NK-92 treated with Interleukin-12 subunit alpha and Interleukin-12 subunit beta, amount 100 ng/mL, for 24 hours (cell line): ENCODE data around the gene HBG2.
"Not testable (repeated sequence)": the region's sequence is repeated elsewhere in the genome, so short reads cannot be mapped to it uniquely, and the experiment has no call there.

Source experiments
- DNase-seq: peaks from one replicate; lab custom pipeline; 2025; lab: John Stamatoyannopoulos, UW

The HBG2 gene

DNA sequence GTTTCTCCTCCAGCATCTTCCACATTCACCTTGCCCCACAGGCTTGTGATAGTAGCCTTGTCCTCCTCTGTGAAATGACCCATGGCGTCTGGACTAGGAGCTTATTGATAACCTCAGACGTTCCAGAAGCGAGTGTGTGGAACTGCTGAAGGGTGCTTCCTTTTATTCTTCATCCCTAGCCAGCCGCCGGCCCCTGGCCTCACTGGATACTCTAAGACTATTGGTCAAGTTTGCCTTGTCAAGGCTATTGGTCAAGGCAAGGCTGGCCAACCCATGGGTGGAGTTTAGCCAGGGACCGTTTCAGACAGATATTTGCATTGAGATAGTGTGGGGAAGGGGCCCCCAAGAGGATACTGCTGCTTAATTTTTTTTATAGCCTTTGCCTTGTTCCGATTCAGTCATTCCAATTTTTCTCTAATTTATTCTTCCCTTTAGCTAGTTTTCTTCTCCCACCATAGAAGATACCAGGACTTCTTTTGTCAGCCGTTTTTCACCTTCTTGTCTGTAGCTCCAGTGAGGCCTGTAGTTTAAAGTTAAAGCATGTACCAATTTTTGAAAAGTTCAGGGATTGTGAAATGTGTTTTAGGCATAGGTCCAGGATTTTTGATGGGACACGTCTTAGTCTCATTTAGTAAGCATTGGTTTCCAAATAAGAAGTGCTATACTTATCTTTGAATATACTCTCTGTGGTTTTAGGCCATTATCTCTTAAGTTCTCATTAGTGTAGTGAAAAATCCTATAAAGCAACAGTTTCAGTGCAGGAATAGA lies at the start of gene HBG2:
Gene HBG2, minus strand, starts transcription at position 136 of the 768 bp plus-strand sequence. Its CDS starts 53 bp downstream, at position 83.
- DNase-seq, result not testable (repeated sequence)

DNA sequence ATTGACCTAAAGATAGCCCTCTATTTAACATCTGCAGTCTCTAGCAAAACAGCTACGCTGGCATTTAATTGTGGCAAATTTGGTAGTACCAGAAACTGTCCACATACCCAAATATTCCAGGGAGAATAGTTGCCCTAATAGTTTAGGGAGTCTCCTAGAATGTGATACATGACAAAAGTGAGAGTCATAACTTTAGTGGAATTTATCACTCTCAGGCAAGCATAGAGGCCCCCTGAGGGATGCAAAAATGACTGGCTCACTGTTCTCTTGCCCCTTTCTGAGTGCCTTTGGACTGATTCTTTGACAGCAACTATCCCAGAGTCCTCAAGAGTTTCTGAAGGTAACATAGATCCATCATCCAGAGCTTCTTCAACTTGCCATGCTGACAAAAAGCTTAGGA lies 49.5 kb upstream of the HBG2 start:
- DNase-seq, result no peak

DNA sequence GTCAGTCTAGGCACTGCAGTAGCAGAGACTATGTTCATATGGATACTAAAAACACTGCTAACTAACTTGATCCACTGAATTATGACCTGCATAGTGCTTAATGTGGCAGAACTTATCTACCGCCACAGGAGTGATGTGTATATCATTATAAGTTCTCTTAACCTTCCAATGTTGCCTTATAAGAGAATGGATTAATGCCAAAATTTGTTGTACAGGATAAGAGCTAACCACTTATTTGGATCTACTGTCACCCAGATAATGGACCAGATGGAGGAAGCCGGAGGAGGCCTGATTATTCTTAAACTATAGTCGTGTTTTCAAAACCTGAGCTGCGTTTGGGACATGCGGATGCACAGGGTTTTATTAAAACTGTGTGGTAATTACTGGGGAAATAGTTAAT lies 49.0 kb upstream of the HBG2 start:
- no peak for DNase-seq

DNA sequence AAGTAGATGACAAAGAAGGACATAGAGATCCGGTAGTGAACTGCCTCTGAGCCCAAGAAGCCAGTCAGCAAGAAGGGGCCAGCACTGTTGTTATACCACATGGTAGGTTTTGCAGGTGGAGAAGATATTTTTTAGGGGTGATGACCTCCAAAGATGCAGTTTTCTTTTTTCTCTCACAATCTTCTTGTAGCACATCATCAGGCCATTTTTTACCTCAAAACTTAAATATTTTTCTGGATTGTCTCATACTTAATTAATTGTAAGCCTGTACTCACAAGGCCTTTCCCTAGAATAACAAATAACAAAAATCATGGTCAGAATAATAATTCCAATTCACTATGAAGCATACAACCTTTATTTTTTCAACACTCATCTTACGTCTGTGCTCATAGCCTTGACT lies 47.3 kb upstream of the HBG2 start, which contains the start of gene OR51B4:
Gene OR51B4, minus strand, starts transcription at position 101 of the 400 bp plus-strand sequence. Its CDS starts 0 bp downstream, at position 101.
- no peak for DNase-seq

DNA sequence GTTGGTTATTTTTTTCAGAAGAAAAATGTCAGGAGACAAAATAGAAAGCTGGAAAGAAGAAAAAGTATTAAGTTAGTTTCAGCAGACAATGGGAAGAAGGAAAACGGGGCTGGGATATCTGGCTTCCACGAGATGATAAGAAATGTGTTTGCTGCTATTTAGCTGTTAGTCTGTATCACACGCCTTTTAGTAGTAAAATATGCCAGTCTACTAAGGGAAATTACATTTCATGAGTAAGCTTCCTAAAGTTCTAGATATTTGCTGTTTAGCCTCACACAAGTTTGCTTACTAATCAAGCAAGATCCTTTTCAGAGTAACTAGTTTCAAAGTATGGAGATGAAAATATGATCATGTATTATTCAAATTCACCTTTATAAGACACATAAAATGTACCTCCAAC lies 45.7 kb upstream of the HBG2 start:
- no peak for DNase-seq

DNA sequence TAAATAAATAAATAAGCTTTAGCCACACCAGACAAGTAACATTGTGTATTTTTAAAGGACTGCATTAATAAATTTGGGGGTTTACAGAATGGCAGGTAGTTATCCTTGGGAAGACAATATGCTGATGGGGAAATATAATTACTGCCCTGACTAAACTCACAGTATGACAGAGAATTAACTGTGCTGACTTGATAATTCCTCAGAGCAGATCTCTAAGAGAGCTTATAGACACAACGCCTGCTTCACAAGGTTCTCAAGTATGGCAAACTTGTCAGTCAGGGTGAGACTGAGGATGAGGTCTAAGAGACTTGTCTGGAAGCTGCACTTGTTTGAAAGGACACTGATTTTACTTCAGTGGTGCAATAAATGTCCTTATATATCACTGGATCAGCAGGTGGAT lies 43.9 kb upstream of the HBG2 start:
- no peak for DNase-seq

DNA sequence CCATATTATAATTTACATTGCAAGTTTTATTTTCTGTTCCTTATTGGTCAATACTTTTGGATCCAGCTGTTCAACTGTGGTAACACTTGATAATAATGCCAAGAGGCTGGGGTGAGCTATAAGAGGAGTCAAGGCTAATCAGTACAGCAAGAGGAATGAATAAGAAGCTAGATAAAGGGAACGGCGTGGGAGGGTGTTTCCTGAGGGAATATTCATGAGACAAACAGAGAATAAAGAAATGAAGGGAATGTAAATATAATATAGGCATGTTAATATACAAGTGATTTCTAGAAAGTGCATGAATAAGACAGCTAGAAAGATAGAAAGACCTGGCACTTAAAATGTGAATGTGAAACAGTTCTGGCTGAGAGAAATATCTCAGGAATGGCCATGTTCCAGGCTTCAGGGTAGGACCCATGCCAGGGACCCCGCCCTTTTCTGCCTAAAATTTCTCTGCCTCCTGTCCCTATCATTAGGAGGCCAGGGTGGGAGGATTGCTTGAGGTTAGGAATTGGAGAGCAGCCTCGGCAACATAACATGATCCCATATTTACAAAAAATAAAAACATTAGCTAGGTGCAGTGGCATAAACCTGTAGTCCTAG lies 43.2 kb upstream of the HBG2 start:
- no peak for DNase-seq

DNA sequence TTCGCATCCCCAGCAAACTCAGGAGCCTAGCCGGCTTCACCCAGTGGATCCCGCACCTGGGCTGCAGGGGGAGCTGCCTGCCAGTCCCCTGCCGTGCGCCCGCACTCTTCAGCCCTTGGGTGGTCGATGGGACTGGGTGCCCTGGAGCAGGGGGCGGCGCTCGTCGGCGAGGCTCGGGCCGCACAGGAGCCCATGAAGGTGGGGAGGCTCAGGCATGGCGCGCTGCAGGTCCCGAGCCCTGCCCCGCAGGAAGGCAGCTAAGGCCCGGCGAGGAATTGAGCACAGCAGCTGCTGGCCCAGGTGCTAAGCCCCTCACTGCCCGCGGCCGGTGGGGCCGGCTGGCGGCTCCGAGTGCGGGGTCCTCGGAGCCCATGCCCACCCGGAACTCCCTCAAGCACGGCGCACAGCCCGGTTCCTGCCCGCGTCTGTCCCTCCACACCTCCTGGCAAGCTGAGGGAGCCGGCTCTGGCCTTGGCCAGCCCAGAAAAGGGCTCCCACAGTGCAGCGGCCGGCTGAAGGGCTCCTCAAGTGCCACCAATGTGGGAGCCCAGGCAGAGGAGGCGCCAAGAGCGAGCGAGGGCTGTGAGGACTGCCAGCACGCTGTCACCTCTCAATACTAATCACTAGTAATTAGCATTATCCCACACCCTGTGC lies 39.9 kb upstream of the HBG2 start:
- not testable (repeated sequence) for DNase-seq

DNA sequence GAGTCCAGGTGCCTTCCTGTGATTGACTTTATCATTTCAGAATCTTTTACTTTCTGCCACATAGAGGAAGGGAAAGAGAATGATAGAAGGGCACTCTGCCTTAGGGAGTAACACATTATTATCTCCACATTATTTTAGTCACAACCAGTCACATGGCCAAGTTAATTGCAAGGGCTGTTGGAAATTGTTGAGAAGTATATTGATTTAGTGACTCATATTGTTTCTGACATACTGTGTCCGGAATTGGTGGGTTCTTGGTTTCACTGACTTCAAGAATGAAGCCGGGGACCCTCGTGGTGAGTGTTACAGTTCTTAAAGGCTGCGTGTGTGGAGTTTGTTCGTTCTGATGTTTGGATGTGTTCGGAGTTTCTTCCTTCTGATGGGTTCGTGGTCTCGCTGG lies 38.4 kb upstream of the HBG2 start:
- no peak for DNase-seq

DNA sequence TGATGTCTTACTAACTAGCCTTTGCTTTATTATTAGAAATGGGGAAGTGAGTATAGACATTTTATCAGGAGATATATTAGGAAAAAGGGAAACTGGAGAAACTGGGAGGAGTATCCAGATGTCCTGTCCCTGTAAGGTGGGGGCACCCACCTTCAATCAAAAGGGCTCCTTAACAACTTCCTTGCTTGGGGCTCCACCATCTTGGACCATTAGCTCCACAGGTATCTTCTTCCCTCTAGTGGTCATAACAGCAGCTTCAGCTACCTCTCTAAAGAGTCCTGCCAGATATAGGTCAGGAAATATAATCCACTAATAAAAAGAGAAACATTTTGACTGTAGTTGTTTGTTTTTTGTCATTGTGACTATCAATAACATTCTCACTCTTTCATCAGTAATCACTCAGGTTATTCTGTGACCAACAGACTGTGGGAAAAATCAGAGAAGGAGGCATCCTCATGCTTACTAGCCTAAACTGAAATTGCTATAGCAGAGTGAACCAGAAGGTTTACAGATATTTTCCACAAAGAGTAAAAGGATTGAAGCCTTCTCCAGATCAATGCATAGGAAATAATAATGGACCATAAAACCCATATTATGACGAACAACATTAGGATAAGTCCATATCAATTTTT lies 36.7 kb upstream of the HBG2 start:
- DNase-seq, result no peak

DNA sequence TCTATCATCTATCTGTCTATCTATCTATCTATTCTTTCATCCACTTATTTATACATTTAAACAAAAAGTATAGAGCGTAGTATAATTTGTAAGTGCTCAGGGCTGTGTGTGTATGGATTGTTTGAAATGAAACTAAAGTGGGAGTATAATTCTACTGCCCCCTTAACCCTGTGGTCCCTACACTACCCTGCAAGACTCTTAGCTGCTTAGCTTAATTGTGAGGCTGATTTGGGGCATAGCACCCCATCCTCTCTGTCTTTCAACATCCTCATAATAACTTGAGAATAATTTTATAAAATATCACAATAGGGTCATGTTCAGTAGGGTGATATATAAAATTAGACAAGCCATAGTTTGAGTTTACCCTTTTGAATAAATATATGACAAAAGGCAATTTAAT lies 35.5 kb upstream of the HBG2 start:
- DNase-seq, result no peak

DNA sequence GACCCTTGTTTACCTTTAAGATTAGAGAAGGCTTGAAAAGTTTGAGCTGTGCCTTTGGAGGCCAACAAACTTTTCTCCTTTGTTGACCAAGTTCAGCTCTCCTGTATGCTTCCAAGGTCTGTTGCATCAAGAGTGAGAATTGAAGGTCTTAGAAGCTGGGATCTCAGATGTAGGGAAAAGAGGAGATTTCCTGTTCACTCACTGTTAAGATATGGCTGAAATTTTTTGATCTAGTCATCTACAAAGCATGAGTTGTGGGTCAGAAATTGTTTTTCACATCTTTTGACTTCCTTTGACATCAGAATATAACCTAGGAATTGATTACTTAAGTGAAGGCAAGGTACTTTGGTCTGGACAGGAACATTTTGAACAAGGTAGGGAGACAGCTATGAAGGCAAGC lies 35.1 kb upstream of the HBG2 start:
- no peak for DNase-seq

DNA sequence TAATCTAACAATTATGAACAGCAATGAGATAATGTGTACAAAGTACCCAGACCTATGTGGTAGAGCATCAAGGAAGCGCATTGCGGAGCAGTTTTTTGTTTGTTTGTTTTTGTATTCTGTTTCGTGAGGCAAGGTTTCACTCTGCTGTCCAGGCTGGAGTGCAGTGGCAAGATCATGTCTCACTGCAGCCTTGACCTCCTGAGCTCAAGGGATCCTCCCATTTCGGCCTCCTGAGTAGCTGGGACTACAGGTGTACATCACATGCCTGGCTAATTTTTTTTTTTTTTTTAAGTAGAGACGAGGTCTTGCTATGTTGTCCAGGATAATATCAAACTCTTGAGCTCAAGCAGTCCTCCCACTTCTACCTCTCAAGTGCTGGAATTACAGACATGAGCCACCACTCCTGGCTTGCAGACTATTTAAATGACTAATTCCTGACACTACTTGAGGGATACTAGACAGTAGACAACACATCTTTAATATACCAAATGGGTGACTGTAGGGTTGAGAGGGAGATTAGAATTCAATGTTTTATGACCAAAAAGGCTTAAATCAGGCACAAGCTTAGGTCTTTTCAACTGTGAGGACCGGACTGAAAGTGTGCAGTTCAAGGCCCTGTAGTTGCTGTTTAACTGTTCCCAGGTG lies 34.4 kb upstream of the HBG2 start:
- no peak for DNase-seq

DNA sequence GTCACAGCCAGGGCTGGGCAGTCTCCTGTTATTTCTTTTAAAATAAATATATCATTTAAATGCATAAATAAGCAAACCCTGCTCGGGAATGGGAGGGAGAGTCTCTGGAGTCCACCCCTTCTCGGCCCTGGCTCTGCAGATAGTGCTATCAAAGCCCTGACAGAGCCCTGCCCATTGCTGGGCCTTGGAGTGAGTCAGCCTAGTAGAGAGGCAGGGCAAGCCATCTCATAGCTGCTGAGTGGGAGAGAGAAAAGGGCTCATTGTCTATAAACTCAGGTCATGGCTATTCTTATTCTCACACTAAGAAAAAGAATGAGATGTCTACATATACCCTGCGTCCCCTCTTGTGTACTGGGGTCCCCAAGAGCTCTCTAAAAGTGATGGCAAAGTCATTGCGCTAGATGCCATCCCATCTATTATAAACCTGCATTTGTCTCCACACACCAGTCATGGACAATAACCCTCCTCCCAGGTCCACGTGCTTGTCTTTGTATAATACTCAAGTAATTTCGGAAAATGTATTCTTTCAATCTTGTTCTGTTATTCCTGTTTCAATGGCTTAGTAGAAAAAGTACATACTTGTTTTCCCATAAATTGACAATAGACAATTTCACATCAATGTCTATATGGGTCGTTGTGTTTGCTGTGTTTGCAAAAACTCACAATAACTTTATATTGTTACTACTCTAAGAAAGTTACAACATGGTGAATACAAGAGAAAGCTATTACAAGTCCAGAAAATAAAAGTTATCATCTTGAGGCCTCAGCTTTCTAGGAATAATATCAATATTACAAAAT lies 33.7 kb upstream of the HBG2 start:
- DNase-seq, result no peak

DNA sequence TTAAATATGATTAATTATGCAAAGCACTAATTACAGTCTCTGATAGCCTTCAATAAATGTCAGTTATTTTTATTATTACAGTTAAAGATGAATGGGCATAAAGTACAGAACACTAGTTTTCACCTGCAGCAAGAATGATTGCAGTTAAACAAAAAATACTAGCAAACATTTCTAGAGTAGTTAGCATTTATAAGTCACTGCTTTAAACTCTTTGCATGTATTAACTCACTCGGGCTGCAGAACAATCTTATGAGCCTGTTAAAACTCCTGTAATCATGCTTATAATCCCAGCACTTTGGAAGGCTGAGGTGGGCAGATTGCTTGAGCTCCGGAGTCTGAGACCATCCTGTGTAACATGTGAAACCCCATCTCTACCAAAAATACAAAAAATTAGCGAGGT lies 32.3 kb upstream of the HBG2 start:
- no peak for DNase-seq

DNA sequence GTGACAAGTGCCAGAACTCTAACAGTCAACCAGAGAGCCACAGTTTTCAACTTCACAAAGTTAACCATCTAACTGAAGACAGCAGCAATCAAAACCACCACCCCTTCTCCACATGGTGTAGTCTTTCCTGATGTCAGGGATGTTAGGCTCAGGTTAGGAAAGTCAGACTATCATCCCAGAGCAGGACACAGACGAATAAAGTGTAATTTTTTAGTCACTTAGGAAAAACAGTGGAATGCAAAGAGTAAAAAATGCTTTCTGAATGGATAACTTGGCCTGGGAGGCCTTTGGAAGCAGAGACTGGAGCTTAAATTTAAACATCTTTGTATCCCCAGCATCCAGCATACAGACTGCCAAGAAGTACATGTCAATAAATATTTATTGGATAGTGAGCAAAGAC lies 31.8 kb upstream of the HBG2 start:
- DNase-seq, result no peak

DNA sequence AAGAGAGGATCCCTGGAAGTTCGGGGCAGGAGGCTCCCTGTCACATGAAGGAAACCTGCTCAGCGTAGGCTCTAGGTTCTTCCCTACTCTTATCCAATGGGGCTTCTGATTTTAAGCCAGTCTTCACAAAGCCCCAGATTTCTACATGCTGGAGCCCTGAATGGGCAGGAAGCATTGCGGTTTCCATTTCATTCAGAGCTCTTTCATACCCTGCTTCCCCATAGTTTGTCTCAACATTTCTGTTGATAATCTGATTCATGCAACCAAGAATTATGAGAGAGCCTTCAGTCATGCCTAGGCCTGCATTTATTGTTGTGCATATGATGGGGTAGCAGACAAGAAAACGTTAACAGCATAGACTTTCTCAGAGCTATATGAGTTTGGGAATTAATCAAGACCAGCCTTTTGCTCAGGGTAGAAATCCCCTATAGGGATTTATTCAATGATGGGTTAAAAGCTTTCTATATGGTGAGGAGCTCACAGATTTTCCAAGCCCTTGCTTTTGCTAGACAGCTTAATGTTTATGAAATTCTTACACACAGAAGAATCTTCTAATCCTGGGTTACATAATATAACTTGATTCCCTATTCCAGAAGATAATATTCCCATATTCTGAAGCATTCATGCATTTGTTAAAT lies 31.2 kb upstream of the HBG2 start:
- DNase-seq, result no peak

DNA sequence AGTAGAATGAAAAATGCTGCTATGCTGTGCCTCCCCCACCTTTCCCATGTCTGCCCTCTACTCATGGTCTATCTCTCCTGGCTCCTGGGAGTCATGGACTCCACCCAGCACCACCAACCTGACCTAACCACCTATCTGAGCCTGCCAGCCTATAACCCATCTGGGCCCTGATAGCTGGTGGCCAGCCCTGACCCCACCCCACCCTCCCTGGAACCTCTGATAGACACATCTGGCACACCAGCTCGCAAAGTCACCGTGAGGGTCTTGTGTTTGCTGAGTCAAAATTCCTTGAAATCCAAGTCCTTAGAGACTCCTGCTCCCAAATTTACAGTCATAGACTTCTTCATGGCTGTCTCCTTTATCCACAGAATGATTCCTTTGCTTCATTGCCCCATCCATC lies 30.1 kb upstream of the HBG2 start:
- no peak for DNase-seq

DNA sequence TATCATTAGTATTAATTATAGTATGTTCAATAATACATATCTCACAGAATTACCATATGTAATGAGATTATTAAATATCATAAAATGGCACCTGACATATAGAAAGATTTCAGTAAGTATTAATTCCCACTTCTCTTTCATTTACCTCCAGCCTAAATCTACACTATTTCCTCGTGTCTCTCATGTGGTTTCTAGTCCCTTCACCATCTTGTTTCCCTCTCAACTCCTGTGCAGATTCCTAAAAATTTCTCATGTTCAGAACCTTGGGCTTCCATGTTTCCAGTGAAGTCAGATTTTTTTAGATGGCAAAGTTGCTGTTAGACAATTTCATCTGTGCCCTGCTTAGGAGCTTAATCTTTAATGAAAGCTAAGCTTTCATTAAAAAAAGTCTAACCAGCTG lies 29.3 kb upstream of the HBG2 start:
- DNase-seq, result no peak

DNA sequence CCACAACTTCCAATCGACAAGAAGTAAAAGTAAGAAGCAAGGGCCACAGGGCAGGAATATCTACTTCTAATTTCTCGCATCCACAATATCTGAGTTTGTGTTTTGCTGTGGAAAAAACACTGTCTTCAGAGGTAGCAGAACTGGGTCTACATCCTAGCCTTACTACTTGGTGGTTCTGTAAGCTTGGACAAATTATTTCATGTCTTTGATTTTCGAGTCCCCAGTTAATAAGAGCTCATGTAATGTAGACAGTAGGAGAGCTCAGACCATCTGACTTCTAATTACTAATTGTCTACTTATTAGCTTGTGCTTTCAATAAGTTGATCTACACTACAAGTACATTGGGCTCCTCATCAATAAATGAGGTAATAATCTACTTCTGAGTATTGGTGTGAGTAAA lies 28.5 kb upstream of the HBG2 start:
- DNase-seq, result no peak

DNA sequence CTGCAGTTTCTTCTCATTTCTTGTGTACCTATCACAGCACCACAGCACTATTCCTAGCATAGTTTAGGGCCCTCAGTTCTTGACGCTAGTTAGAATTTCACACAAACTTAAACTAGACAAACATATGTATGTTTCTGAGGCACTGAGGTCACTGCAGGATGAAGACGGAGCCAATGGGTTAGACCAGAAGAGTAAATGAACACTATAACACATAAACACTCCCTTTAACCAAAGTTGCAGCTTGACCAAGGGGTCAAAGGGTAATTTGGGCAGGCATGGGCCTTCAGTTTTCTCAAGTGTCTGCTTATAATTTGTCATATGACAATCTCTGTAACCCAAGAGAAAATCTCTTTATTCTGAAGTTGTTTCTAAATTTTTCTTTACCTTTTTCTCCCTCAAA lies 28.0 kb upstream of the HBG2 start:
- no peak for DNase-seq
